ENCODE data around the gene RNF103. TPM values are rescaled to one million over a fixed set of nuclear protein-coding genes. Genes with fewer than 3 reads are reported as not detected.

The RNF103 gene
- total RNA-seq, 2 experiments from 2014 or later, result 12.7 to 14.1 TPM

Other genes with a start within 250 kb of the RNF103 start
- gene KDM3A, start 182.5 kb downstream of the RNF103 start, total RNA-seq, result 10 to 100 TPM; 86.1 to 86.9 TPM
- gene CHMP3, start 60.4 kb downstream of the RNF103 start, total RNA-seq, result 10 to 100 TPM; 50.2 to 50.7 TPM
- gene RMND5A, start 96.4 kb upstream of the RNF103 start, total RNA-seq, result 10 to 100 TPM; 28.4 to 37.3 TPM
- gene CD8A, start 167.0 kb upstream of the RNF103 start, total RNA-seq, result under 1 TPM; 0.72 to 0.77 TPM
- gene CD8B, start 238.0 kb upstream of the RNF103 start, total RNA-seq, result 1 to 10 TPM; 1.2 to 1.3 TPM